Measurements from ENCODE around the gene TMEM221.
A peak's percentile ranks its signal among the peaks of the same experiment; 100 is the strongest.

The TMEM221 gene

GRCh38 chr19:17404621-17405249, 43.7 kb downstream of the TMEM221 start:
- DNase-seq (ENCODE audit: low read depth in 1 of 2, low spot score in 1 of 2): no peak
- in situ Hi-C loops (cut with HindIII; ENCODE audit: low pct_unique_long_range_greater_than_20kb, low sequenced_read_pairs): no loop called here
- TF ChIP-seq JUND (IDR thresholded peaks at IDR 0.05; ENCODE audit: low read depth): no peak

- DNase-seq (ENCODE audit: low read depth in 1 of 2, low spot score in 1 of 2): no peak
- TF ChIP-seq JUND (IDR thresholded peaks at IDR 0.05; ENCODE audit: low read depth): no peak
- in situ Hi-C loops (cut with HindIII; ENCODE audit: low pct_unique_long_range_greater_than_20kb, low sequenced_read_pairs): no loop called here
Measured at GRCh38 chr19:17404015-17404414, 44.5 kb downstream of the TMEM221 start.

DNA sequence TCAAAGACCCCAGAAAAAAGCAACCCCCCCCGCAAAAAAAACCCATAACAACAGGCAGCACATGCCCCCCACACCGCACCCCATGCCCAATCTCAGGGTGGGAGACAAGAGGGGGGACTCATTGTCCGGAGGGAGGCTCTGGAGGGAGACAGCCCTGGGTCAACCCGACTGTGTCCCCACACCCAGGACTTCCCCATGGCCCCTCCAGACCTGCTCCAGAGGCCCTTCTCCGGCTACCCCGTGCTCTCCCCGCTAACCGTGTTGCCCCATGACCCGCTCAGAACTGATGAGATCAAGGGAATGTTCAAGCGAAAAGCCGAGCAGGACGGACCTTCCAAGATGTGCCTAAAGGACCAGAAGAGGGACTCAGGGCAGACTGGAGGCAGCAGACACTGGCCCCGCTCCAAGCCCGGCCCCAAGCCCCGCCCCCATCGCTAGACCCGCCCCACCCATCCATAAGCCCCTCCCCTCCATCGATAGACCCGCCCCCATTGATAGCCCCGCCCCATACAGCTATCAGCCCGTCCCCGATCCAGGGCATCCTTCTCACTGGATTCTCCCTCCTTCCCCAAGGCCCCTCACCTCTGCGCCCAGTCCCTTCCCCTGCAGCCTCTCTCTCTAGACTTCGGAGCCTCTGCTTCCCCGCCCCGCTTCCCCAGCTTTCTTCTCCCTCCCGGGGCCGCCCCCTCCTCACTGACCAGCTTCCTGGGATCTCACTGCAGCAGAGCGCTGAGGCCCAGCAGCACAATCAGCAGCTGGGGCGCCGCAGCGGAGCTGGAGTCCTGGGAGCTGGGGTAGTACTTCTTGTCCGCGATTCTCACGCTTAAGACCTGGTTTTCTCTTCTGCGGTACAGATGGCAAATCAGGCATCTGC, 45.2 kb downstream of the TMEM221 start:
- DNase-seq (ENCODE audit: low read depth in 1 of 2, low spot score in 1 of 2): peak; percentile 46 to 66

DNA sequence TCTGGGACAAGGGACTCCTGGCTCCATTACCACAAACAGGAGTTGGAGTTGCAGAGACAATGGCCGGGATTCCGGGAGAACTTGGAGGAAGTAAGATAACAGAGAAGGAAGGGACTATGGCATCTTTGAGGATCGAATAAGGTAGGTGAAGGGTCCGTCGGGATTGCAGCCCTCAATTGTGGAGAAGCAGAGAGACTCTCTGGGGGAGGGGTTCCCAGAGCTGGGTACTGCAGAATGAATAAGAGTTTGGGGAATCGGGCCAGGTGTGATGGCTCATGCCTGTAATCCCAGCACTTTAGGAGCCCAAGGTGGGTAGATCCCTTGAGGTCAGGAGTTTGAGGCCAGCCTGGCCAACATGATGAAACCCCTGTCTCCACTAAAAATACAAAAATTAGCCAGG, 46.8 kb downstream of the TMEM221 start:
- TF ChIP-seq JUND (IDR thresholded peaks at IDR 0.05; ENCODE audit: low read depth): no peak
- in situ Hi-C loops (cut with HindIII; ENCODE audit: low pct_unique_long_range_greater_than_20kb, low sequenced_read_pairs): no loop called here
- no peak for DNase-seq (ENCODE audit: low read depth in 1 of 2, low spot score in 1 of 2)

More for the DNA sequence above, 45.2 kb downstream of the TMEM221 start:
- no peak for TF ChIP-seq JUND (IDR thresholded peaks at IDR 0.05; ENCODE audit: low read depth)
- in situ Hi-C loops (cut with HindIII; ENCODE audit: low pct_unique_long_range_greater_than_20kb, low sequenced_read_pairs): no loop called here

DNA sequence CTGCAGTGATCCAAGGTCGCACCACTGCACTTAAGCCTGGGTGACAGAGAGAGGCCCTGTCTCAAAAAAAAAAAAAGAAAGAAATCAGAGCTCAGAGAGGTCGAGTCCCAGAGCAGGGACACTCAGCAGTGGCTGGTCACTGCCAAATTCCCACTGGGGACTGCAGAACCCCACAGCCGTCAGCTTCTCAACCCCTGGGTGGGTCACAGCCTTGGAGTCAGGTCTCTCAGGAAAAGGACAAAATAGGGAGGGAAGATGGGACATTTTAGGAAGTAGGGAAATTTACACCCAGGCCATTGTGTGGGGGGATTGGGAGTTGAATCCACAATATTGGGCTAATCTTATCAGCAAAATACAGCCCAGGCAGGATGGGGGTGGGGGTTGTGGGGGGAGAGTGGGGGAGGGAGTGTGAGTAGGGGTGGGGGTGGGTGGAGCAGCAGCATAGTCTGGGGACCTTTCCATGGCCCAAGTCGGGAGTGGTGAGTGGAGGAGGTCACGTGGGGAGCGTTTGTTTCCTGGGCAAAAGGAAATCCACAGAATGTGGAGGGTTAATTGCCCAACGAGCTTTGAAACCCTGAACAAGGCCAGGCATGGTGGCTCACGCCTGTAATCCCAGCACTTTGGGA, 49.5 kb downstream of the TMEM221 start:
- DNase-seq (ENCODE audit: low read depth in 1 of 2, low spot score in 1 of 2): no peak
- no peak for TF ChIP-seq JUND (IDR thresholded peaks at IDR 0.05; ENCODE audit: low read depth)
- in situ Hi-C loops (cut with HindIII; ENCODE audit: low pct_unique_long_range_greater_than_20kb, low sequenced_read_pairs): no loop called here

GRCh38 chr19:17394891-17395415, 53.5 kb downstream of the TMEM221 start:
- DNase-seq (ENCODE audit: low read depth in 1 of 2, low spot score in 1 of 2): peak; percentile 80 to 82
- no peak for TF ChIP-seq JUND (IDR thresholded peaks at IDR 0.05; ENCODE audit: low read depth)
- in situ Hi-C loops (cut with HindIII; ENCODE audit: low pct_unique_long_range_greater_than_20kb, low sequenced_read_pairs): no loop called here

DNA sequence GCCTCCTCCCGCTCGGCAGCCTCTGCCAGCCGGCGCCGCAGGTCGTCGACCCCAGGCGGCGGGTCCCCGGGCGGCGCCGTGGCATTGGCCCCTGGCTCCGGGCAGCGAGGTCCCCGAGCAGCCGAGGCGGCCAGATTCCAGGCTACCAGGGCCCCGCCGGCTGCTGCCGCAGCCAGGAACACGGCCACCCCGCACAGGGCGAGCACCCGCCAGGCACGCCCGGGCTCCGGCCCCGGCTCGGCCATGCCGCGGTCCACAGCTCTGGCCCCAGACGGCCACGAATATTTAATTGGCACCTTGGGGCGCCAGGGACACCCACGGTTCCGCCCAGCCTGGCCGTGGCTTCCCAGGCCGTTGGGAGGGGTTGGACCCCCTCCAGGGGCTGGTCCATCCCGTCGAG, 54.6 kb downstream of the TMEM221 start, which contains the start of gene CCDC194:
TSS of gene CCDC194 (minus strand) at position 283 of the 400 bp plus-strand sequence. CDS start at position 245, 38 bp downstream.
- no peak for DNase-seq (ENCODE audit: low read depth in 1 of 2, low spot score in 1 of 2)
- TF ChIP-seq JUND (IDR thresholded peaks at IDR 0.05; ENCODE audit: low read depth): no peak
- in situ Hi-C loops (cut with HindIII; ENCODE audit: low pct_unique_long_range_greater_than_20kb, low sequenced_read_pairs): no loop called here

DNA sequence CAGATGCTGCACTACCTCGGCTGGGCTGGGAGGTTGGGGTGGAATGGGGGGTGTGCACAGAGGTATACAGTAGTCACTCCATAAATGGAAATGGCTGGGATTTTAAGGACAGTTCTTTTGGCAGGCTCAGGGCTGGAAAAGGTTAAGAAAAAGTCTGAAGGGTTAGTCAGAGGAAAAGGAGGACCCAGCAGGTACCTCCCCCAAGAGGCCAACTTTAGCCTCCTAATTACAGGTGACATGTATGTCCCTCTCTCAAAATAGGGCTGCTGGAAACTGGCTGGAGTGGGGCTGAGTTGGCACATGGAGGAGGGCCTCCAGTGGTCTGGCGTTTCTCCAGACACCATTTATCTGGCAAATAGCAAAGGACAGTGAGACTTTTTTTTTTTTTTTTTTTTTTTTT, 55.5 kb downstream of the TMEM221 start:
- TF ChIP-seq JUND (IDR thresholded peaks at IDR 0.05; ENCODE audit: low read depth): no peak
- peak in 1 of 2 experiments; percentile 24 for DNase-seq (ENCODE audit: low read depth in 1 of 2, low spot score in 1 of 2)
- in situ Hi-C loops (cut with HindIII; ENCODE audit: low pct_unique_long_range_greater_than_20kb, low sequenced_read_pairs): no loop called here

- DNase-seq (ENCODE audit: low read depth in 1 of 2, low spot score in 1 of 2): peak in 1 of 2 experiments; percentile 43
- in situ Hi-C loops (cut with HindIII; ENCODE audit: low pct_unique_long_range_greater_than_20kb, low sequenced_read_pairs): no loop called here
- no peak for TF ChIP-seq JUND (IDR thresholded peaks at IDR 0.05; ENCODE audit: low read depth)
Measured at GRCh38 chr19:17391371-17392151, 56.9 kb downstream of the TMEM221 start.

- peak; percentile 93 to 94 for DNase-seq (ENCODE audit: low read depth in 1 of 2, low spot score in 1 of 2)
- no peak for TF ChIP-seq JUND (IDR thresholded peaks at IDR 0.05; ENCODE audit: low read depth)
- in situ Hi-C loops (cut with HindIII; ENCODE audit: low pct_unique_long_range_greater_than_20kb, low sequenced_read_pairs): no loop called here
Measured at GRCh38 chr19:17390665-17391370, 57.6 kb downstream of the TMEM221 start.

DNA sequence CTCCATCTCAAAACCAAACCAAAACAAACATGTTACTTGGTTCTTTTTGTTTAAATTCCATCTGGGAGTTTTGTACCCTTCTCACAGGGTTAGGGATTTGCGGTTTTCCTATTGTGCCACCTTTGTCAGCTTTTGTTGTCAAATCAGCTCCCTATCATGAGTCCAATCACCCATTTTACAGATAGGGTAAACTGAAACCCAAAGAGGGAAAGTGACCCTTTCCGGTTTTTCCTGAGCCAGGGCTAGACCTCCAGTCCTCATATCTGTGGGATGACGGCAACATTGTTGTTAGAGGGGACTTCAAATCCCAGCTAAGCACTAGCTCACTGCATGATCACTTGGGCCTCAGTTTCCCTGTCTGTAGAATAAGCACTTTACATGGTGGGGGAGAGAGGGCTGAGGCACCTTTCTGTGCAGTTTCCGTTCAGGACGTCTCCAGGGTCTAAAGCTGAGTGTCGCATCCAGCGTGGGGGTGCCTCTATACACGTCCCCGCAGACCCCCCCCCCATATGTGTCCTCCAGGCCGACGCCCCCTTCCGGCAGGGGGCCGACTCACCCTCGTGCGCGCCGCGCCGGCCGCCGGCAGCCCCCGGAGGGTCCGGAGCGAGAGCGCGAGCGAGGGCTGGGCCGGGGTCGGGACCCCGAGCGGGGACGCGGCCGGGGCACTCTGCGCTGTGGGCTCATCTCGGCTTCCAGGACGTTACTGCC, 58.4 kb downstream of the TMEM221 start:
- DNase-seq (ENCODE audit: low read depth in 1 of 2, low spot score in 1 of 2): no peak
- TF ChIP-seq JUND (IDR thresholded peaks at IDR 0.05; ENCODE audit: low read depth): no peak
- in situ Hi-C loops (cut with HindIII; ENCODE audit: low pct_unique_long_range_greater_than_20kb, low sequenced_read_pairs): no loop called here

Measured in T47D (cell line).